Endothelial cell of umbilical vein (primary cell): ENCODE data around the gene AMIGO2.

ENCODE experiments used
- POLR2A ChIP-seq: IDR thresholded peaks from 2 replicates; pipeline ENCODE4 v1.6.1; 2012; ENCODE audit warnings: low read depth, mild to moderate bottlenecking, control low read depth, low read length
- TF ChIP-seq, protein P1 (sequence below), 2 donors: IDR thresholded peaks; 1 replicate in 1 of 2; 2 replicates in 1 of 2; pipeline ENCODE4 v1.5.1; 2011; ENCODE audit warnings: low read length in 2 of 2, mild to moderate bottlenecking in 2 of 2, moderate library complexity in 2 of 2, control low read depth in 1 of 2, inconsistent platforms in 1 of 2, low read depth in 1 of 2; ENCODE audit not compliant: insufficient read depth in 1 of 2; ENCODE audit errors: extremely low read depth in 1 of 2

DNA sequence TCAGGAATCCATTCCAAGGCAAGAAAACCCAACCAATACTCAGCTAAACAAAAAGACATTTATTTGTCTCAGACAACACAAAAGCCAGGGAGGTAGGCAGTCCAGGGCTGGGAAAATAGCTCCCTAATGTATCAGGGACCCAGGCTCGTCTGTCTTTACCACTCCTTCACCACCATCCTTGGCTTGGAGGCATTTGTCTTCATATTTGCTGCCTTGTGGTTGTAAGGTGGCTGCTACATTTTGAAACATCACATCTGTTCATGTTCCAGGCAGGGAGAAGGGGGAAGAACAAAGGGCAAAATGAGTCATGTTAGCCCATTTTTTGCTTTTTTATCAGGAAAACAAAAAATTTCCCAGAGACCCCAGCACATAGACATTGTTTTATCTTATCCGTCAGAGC lies 45.1 kb downstream of the AMIGO2 start:
- TF ChIP-seq, protein P1, sequence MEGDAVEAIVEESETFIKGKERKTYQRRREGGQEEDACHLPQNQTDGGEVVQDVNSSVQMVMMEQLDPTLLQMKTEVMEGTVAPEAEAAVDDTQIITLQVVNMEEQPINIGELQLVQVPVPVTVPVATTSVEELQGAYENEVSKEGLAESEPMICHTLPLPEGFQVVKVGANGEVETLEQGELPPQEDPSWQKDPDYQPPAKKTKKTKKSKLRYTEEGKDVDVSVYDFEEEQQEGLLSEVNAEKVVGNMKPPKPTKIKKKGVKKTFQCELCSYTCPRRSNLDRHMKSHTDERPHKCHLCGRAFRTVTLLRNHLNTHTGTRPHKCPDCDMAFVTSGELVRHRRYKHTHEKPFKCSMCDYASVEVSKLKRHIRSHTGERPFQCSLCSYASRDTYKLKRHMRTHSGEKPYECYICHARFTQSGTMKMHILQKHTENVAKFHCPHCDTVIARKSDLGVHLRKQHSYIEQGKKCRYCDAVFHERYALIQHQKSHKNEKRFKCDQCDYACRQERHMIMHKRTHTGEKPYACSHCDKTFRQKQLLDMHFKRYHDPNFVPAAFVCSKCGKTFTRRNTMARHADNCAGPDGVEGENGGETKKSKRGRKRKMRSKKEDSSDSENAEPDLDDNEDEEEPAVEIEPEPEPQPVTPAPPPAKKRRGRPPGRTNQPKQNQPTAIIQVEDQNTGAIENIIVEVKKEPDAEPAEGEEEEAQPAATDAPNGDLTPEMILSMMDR (IDR thresholded peaks at IDR 0.05; ENCODE audit: extremely low read depth in 1 of 2, insufficient read depth in 1 of 2, low read depth in 1 of 2, low read length in 2 of 2): no peak
- no peak for TF ChIP-seq POLR2A
